GM19372 (cell line): Measurements from ENCODE around the gene ASMTL.
"Not testable (repeated sequence)": the region's sequence is repeated elsewhere in the genome, so short reads cannot be mapped to it uniquely, and the experiment has no call there.

ENCODE experiments used
- ATAC-seq: cut with Tn5 transposase; IDR thresholded peaks from one replicate; pipeline ENCODE4 v1.9.1; 2021; ENCODE audit warnings: mild to moderate bottlenecking, low read depth, moderate library complexity; ENCODE audit not compliant: unreplicated experiment

The ASMTL gene

DNA sequence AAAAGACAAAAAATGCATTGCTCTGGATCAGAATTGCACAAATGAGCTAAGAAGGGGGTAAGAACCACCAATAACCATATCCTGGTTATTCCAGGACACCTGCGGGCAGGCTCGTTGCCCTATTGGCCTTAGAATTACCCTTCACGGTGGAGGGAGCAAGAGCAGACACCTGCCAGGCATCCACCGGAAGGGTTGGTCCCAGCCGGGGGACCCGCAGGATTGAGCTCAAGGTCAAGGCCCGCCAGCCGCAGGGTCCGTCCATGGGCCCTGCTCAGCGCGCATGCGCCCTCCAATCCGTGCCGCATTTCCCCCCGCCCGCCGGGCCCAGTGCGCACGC, 61.4 kb downstream of the ASMTL start:
- ATAC-seq, result no peak

DNA sequence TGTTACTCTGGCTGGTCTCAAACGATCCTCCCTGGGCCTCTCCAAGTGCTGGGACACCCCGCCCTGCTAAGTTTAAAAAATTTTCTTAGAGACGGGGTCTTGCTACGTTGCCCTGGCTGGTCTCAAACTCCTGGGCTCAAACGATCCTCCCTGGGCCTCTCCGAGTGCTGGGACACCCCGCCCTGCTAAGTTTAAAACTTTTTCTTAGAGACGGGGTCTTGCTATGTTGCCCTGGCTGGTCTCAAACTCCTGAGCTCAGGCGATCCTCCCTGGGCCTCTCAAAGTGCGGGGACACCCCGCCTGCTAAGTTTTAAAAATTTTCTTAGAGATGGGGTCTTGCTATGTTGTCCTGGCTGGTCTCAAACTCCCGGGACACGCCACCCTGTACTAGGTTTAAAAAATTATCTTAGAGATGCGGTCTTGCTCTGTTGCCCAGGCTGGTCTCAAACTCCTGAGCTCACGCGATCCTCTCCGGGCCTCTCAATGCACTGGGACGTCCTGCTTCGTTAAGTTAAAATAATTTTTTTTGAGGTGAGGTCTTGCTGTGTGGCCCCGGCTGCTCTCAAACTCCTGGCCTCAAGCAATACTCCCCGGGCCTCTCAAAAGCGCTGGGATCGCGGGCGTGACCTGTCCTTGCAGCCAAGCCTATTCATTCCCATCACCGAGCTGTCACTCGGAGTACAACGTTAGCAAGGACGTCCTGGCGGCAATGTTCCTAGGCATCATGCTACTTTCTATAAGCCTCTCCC, 61.9 kb downstream of the ASMTL start:
- ATAC-seq, result no peak

DNA sequence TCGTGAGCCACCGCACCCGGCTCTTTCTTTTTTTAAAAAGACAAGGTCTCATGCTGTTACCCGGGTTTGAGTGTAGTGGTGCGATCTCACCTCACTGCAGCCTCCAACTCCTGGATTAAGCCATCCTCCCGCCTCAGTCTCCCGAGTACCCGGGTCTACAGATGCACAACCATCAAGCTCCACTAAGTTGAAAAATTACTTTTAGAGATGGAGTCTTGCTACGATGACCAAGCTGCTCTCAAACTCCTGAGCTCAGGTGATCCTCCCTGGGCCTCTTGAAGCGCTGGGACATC, 62.8 kb downstream of the ASMTL start:
- ATAC-seq, result no peak

DNA sequence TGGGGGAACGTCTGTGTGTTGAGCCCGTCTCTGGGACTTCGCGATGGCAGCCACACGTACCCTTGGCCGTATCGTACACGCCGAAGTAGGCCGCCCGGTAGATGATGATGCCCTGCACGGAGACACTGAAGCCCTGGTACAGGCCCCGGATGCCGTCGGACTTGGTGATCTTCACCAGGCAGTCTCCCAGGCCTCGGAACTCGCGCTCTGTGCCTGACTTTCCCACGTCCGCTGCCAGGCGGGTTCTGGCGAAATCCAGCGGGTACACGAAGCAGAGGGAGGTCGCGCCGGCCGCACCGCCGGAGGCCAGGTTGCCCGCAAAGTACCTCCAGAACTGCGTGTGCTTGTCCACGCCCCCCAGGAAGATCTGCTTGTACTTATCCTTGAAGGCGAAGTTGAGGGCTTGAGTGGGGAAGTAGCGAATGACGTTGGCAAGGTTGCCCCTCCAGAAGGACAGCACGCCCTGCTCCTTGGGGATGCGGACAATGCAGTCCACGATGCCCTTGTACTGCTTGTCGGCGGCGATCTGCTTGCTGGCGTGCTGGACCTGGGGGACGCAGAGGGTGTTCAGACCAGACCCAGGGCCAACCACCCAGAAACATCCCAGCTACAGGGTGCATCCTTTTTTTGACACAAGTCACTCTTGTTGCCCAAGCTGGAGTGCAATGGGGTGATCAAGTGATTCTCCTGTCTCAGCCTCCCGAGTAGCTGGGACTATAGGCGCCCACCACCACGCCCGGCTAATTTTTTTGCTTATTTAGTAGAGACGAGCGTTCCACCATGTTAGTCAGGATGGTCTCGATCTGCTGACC, 63.3 kb downstream of the ASMTL start:
- ATAC-seq, result no peak

DNA sequence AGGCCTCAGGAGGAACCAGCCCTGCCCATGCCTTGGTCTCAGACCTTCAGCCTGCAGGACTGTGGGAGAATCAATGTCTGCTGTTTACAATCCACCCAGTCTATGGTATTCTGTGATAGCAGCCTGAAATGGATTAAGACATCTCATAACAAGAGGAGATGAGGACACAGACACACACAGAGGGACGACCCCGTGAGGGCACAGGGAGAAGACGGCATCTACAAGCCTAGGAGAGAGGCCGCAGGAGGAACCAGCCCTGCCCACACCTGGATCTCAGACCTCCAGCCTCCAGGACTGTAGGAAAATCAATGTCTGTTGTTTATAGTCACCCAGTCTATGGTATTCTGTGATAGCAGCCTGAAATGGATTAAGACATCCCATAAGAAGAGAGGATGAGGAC, 64.1 kb downstream of the ASMTL start:
- ATAC-seq, result no peak

DNA sequence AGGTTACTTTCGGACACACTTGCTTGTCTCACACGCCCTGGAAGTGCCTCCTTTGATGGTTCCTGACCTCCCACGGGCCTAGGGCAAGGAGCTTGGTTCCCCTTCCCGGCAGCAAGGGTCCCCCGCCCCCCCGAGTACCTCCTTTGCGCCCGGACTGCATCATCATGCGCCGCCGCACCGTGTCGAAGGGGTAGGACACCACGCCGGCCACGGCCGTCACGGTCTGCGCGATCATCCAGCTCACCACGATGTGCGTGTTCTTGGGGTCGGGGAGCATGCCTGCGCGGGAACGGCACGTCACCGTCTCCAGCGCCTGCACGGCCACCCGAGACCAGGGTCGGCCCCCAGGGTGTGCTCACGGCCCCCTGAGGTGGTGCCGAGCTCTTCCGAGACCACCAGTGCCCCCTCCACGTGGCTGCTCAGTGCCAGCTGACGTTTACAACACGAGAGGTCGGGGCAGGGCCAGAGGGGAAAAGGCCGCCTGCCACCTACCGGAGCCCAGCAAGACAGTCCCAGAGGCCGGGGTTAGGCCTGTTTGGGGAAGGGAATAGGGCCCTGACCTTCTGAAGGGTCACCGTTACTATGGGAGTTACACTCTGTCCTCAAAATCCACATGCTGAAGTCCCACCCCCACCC, 65.5 kb downstream of the ASMTL start:
- ATAC-seq, result no peak

DNA sequence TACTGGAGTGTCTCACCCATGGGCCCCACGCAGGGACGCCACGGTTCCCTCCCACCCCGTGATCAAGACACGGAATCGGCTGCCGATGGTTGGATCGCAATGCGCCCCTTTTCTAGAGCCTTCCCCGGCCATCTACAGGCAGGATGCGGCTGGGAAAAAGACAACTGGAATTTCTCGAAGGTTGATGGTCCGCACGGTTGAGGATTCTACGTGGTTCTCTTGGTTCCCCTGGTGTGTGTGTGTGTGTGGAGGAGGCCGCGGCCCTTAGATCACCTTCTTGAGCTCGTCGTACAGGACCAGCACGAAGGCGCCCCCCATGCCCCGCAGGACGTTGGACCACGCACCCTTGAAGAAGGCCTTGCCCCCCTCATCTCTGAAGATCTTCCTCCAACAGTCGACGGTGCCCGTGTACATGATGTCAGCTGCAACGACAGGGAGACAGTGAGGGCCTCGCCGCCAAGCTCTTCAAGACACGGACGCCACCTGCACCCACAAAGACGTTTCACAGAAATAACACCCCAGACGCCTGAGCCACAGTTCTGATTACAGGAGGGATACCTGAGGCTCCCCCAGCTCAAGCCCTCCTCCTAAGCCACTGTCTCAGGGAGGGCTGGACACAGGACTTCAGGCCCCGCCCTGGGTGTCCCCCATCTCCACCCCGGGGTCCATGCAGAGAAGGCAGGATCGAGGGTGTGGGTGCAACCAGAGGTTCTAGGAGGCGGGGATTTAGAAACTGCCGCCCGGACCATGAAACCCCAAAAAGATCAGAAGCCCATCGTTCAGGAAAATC, 66.2 kb downstream of the ASMTL start:
- ATAC-seq, result no peak

DNA sequence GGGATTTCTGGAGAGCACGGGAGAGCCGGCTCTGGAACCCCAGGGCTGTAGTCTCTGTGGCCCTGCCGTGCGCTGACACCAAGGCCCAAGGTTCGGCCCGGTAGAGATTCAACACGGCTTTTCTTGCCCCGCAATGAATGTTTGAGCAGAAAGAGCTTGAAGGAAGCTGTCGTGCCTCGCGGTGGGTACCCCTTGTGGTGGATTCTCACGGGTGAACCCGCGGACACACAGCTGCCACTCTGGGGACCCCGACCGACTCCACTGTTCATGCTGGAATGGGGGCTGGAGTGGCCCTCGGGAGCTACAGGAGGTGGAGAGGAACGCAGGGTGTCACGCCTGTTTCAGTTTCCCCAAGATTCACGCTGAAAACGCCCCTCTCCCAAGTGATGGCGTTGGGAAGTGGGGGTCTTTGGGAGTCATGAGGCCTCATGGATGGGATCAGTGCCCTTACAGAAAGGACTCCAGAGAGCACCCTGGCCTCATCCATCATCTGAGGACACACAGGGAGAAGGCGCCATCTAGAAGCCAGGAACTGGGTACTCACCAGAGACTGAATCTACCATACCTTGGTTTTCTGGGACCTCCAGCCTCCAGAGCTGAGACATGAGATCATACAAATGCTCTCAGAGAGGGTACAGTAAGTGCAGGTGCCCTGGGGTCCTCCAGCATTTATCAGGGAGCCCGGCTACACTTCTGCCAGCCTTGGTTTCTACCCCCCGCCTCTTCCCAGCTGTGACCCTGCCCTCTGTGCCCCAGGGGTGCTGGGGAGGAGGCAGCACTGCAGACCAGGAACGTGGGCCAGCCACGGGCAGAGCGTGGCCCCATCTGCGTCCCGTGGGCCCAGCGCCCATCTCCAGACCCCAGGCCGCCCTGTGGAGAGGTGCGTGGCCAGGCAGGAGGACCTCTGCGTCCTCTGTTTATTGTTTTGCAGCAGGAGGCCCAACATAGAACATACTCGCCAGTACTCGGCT, 67.2 kb downstream of the ASMTL start:
- no peak for ATAC-seq

DNA sequence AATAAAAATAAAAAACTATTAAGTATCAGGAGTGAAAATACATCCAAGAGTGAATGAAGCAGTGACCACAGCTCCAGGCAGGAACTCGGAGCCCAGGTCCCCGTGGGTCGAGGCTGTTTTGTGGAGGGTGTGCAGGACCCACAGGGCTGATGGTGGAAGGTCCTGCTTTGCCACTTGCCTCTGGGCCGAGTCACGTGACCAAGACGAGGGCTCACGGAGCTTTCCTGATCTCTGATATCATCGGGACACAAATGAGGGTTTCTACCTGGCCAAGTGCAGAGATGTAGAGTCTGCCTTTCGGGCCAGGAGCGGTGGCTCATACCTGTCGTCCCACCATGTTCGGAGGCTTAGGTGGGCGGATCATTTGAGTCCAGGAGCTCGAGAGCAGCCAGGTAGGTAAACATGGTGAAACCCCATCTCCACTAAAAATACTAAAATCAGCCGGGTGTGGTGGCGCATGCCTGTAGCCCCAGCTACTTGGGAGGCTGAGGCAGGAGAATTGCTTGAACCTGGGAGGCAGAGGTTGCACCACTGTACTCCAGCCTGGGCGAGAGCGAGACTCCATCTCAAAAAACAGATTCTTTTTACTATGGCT, 68.0 kb downstream of the ASMTL start:
- ATAC-seq, result no peak

DNA sequence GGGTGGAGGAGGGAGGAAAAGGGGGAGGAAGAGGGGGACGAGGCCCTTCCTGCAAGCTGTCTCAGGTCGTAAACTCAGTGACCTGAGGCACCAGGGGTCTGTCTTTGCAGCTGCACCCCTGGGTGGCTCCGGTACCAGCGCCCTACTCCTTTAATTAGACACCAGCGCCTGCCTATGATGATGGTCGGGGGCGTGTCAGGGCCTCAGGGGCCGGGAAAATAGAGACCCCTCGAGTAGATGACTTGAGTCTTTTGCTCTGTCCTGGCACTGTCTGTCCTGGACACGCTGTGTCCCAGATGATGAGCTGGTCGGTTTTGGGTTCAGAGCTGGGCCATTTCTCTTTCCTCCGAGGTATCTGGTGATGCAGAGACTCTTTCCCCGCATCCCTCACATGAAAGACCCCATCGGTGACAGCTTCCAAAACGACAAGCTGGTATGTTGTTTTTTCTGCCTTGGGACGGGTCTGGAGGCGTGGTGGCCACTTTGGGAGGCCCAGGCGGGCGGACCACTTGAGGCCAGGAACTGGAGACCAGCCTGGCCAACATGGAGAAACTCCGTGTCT, 72.0 kb downstream of the ASMTL start:
- no peak for ATAC-seq

DNA sequence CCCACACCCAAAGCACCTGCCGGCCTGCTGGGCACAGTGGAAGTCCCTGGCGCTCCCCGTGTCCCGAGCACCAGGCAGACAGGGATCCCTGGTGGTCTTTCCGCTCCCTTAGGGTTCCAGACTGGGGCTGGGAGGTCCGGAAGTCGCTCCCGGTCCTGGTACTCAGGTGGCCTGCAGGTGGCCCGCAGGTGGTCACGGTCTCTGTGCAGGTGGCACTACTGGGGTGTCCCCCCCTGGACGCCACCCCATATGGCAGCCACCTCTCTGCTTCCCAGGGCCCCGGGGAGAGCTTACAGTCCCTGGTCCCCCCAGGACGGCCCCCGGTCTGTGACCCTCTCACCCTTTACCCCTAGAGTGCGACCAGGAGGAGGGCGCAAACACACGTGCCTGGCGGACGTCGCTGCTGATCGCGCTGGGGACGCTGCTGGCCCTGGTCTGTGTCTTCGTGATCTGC, 74.4 kb downstream of the ASMTL start:
- ATAC-seq, result no peak

DNA sequence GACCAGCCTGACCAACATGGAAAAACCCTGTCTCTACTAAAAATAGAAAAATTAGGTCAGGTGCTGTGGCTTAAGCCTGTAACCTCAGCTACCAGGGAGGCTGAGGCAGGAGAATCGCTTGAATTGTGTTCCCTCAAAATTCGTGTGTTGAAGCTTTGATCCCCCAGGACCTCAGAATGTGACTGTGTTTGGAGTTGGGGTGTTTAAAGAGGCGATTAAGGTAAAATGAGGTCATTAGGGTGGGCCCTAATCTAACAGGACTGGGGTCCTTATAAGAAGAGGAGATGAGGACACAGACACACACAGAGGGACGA, 84.4 kb downstream of the ASMTL start:
- no peak for ATAC-seq

DNA sequence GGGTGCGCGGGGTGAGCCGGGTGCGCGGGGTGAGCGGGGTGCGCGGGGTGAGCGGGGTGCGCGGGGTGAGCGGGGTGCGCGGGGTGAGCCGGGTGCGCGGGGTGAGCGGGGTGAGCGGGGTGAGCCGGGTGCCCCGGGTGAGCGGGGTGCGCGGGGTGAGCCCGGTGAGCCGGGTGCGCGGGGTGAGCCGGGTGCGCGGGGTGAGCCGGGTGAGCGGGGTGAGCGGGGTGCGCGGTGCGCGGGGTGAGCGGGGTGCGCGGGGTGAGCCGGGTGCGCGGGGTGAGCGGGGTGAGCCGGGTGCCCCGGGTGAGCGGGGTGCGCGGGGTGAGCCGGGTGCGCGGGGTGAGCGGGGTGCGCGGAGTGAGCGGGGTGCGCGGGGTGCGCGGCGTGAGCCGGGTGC, 86.3 kb downstream of the ASMTL start:
- not testable (repeated sequence) for ATAC-seq

DNA sequence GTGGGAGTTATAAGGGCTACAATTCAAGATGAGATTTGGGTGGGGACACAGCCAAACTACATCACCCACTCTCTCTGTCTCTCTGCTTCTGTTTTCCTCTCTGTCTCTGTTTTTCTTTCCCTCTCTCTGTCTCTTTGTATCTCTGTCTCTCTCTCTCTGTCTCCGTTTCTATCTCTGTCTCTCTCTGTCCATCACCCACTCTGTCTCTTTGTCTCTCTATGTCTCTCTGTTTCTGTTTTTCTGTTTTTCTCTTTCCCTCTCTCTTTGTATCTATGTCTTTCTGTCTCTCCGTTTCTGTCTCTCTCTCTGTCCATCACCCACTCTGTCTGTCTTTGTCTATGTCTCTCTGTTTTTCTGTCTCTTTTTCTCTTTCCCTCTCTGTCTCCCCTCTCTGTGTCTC, 90.8 kb downstream of the ASMTL start:
- ATAC-seq, result no peak

DNA sequence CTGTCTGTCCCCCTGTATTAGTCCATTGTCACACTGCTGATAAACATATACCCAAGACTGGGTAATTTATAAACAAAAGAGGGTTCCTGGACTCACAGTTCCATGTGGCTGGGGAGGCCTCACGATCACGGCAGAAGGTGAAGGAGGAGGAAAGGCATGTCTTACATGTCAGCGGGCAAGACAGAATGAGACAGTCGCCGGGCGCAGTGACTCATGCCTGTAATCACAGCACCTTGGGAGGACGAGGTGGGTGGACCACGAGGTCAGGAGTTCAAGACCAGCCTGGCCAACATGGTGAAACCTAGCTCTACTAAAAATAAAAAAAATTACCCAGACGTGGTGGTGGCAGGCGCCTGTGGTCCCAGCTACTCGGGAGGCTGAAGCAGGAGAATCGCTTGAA, 91.4 kb downstream of the ASMTL start:
- no peak for ATAC-seq

DNA sequence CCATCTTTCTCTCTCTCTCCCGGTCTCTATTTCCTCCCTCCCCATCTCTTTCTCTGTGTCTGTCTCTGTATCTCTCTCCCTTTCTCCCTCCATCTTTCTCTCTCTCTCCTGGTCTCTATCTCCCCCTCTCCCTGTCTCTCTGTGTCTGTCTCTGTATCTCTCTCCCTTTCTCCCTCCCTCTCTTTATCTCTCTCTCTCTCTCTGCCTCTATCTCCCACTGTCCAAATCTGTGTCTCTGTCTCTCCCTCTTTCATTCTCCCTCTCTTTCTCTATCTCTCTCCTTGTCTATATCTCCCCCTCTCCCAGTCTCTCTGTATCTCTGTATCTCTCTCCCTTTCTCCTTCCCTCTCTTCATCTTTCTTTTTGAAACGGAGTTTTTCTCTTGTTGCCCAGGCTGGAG, 92.5 kb downstream of the ASMTL start:
- no peak for ATAC-seq

DNA sequence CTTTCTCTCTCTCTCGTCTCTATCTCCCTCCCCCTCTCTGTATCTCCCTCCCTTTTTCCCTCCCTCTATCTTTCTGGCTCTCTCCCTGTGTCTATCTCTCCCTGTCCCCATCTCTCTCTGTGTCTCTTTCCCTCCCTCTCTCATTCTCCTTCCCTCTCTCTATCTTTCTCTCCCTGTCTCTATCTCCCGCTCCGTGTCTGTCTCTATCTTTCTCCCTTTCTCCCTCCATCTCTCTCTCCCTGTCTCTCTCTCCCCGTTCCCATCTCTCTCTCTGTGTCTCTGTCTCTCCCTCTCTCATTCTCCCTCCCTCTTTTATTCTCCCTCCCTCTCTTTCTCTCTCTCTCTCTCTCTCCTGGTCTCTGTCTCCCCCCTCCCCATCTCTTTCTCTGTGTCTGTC, 93.2 kb downstream of the ASMTL start:
- ATAC-seq, result no peak

DNA sequence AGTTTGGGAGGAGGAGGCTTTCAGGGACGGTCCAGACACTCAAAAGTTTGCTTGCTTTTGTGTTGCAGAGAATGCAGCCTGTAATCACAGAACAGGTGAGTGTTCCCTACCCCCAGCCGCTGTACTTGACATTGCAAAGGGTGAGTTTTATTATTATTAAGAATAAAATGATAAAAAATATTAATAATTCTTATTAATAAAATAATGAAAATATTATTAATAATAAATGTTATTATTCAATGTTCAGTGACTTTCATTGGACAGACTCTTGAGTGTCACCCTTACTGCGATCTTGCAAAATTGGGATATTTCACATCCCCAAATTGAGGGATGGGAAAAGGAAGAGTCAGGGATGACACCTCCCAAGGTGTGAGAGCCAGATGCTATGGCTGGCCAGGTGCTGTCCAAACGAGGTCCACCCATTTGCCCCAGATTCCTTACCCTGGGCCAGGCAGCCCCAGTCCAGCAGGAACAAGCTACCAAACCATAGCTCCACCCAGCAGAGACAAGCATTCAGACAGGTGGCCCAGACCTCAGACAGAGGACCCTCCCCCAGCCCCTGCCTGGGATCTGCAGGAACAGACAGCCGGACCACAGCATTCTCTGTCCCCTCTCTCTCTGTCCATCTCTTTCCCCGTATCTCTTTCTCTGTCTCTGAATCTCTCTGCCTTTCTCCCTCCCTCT, 93.8 kb downstream of the ASMTL start:
- ATAC-seq, result no peak

DNA sequence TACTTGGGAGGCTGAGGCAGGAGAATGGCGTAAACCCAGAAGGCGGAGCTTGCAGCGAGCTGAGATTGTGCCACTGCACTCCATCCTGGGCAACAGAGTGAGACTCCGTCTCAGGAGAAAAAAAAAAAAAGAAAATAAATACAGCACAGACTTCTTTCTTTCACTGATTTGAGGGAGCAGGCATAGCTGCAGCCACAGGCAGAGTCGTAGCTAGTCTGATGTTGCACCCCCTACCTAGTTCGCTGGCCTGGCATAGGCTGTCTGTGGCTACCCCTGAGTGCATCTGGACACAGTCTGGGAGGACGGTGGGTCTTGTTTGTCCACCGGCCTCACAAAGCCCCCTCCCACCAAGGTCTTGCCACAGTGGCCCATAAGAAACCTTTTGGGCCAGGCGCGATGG, 94.7 kb downstream of the ASMTL start:
- ATAC-seq, result no peak
